ENCODE data around the gene NVL. TPM values are rescaled to one million over a fixed set of nuclear protein-coding genes. Genes with fewer than 3 reads are reported as not detected.
"Not testable (repeated sequence)": the region's sequence is repeated elsewhere in the genome, so short reads cannot be mapped to it uniquely, and the experiment has no call there.

Gene NVL
- total and polyA plus RNA-seq, 8 donors, result 22.4 to 46.5 (median 39.0) TPM

GRCh38 chr1:224356685-224357625, 27.0 kb upstream of the NVL start, which contains the start of gene CNIH4:
Gene CNIH4 (plus strand): TSS chr1:224356879. CDS start chr1:224356925, 46 bp downstream.
- Histone ChIP-seq H3K9me3 (no peaks in the 10 kb centered on the region), H3K36me3 (peaks cover 0 to 1% of the 10 kb centered on the region in 2 donors), H3K4me1 (peaks cover 0 to 37% of the 10 kb centered on the region in 2 donors), H3K4me3 (peak within 1 kb of the TSS; percentile 94), H3K27ac (peak within 1 kb of the TSS; percentile 90 to 95), H3K27me3 (no peaks in the 10 kb centered on the region)
- DNase-seq (peak; percentile 89 to 97 (median 94)), ATAC-seq (peak; percentile 96)
- intact Hi-C loops (cut with DNase I), result no loop called here
- no peak for TF ChIP-seq CTCF (IDR thresholded peaks at IDR 0.05)

GRCh38 chr1:224353975-224354925, 24.3 kb upstream of the NVL start:
- intact Hi-C loops (cut with DNase I), result no loop called here
- H3K36me3 ChIP-seq, result no peaks in the 10 kb centered on the region
- ATAC-seq, result no peak

GRCh38 chr1:224352436-224353085, 22.6 kb upstream of the NVL start:
- H3K4me1 ChIP-seq; H3K36me3 ChIP-seq; H3K27me3 ChIP-seq; ATAC-seq; H3K4me3 ChIP-seq; H3K27ac ChIP-seq; H3K9me3 ChIP-seq; intact Hi-C loops (cut with DNase I): not testable (repeated sequence)
- DNase-seq, result peak in 1 of 4 donors; percentile 64

More at GRCh38 chr1:224353975-224354925, 24.3 kb upstream of the NVL start:
- Histone ChIP-seq H3K27ac (no peak overlapping the region), H3K27me3 (no peaks in the 10 kb centered on the region), H3K4me3 (no peak overlapping the region), H3K9me3 (no peaks in the 10 kb centered on the region), H3K4me1 (peaks cover 0 to 25% of the 10 kb centered on the region in 2 donors)
- DNase-seq, result no peak
- TF ChIP-seq CTCF (IDR thresholded peaks at IDR 0.05), result no peak

GRCh38 chr1:224349716-224350115, 19.7 kb upstream of the NVL start:
- DNase-seq; H3K4me3 ChIP-seq; H3K4me1 ChIP-seq; H3K36me3 ChIP-seq; intact Hi-C loops (cut with DNase I); ATAC-seq; H3K27ac ChIP-seq; H3K27me3 ChIP-seq; H3K9me3 ChIP-seq: not testable (repeated sequence)

GRCh38 chr1:224348137-224348536, 18.2 kb upstream of the NVL start:
- Histone ChIP-seq H3K27ac (no peak overlapping the region), H3K9me3 (peaks cover 0 to 21% of the 10 kb centered on the region in 2 donors), H3K27me3 (no peaks in the 10 kb centered on the region), H3K4me3 (no peak overlapping the region), H3K36me3 (no peaks in the 10 kb centered on the region), H3K4me1 (no peaks in the 10 kb centered on the region)
- DNase-seq, result no peak
- no peak for ATAC-seq
- intact Hi-C loops (cut with DNase I), result no loop called here
- no peak for TF ChIP-seq CTCF (IDR thresholded peaks at IDR 0.05)

Measured in left lung (tissue), 10 donors.